Tibial nerve (tissue), 4 donors: ENCODE measurements around the gene ANO1. TPM values are rescaled to one million over a fixed set of nuclear protein-coding genes. Genes with fewer than 3 reads are reported as not detected.

Experiments used
- DNase-seq, 2 donors: peaks; one replicate each; pipeline ENCODE4 v3.0.0-alpha.2; 2019; ENCODE audit warnings: low spot score in 2 of 2
- H3K27ac ChIP-seq, 4 donors: fragments of 200-600 bp; sonication (generic) in 3 of 4; one replicate each; pipeline ENCODE4 v1.5.1; 2017 to 2019; ENCODE audit warnings: mild to moderate bottlenecking in 1 of 4
- H3K27me3 ChIP-seq, 2 donors: fragments of 200-600 bp; sonication (generic) in 1 of 2; one replicate each; pipeline versions ENCODE4 v1.5.1 to v1.6.0; 2017 to 2019
- H3K36me3 ChIP-seq, 3 donors: fragments of 200-600 bp; sonication (generic); one replicate each; pipeline ENCODE4 v1.5.1; 2018 to 2019
- H3K4me1 ChIP-seq, 4 donors: fragments of 200-600 bp; sonication (generic) in 3 of 4; one replicate each; pipeline ENCODE4 v1.5.1; 2017 to 2019
- H3K4me3 ChIP-seq, 4 donors: fragments of 200-600 bp; sonication (generic) in 3 of 4; one replicate each; pipeline ENCODE4 v1.5.1; 2017 to 2019; ENCODE audit warnings: mild to moderate bottlenecking in 1 of 4, moderate library complexity in 1 of 4
- H3K9me3 ChIP-seq, 4 donors: fragments of 200-600 bp; sonication (generic) in 3 of 4; one replicate each; pipeline ENCODE4 v1.5.1; 2017 to 2019
- CTCF ChIP-seq, 5 experiments: fragments of 200-600 bp in 3 of 5; fragments of 450-650 bp in 2 of 5; sonication (generic) in 3 of 5; IDR thresholded peaks; one replicate each; pipeline ENCODE4 v1.5.1; 2016 to 2019; ENCODE audit warnings: antibody characterized with exemption in 5 of 5, mild to moderate bottlenecking in 3 of 5, moderate library complexity in 2 of 5
- EP300 ChIP-seq, 2 donors: sonication (generic); formaldehyde crosslinking; IDR thresholded peaks; one replicate each; pipeline ENCODE4 v1.6.1; 2017; ENCODE audit warnings: antibody characterized with exemption in 2 of 2, mild to moderate bottlenecking in 1 of 2
- POLR2A ChIP-seq, 2 donors: fragments of 450-650 bp; IDR thresholded peaks; one replicate each; pipeline ENCODE4 v1.6.1; 2017; ENCODE audit warnings: antibody characterized with exemption in 2 of 2, mild to moderate bottlenecking in 2 of 2, moderate library complexity in 2 of 2
- WGBS, 2 donors: methylation state at CpG; one replicate each; pipeline ENCODE4 v1.1.5; 2018; 5-methylcytosine and 5-hydroxymethylcytosine counted together
- total RNA-seq, 4 donors: library from RNA; depleted of rRNA; stranded (reverse); fragments of >200 nt; gene quantifications; one replicate each; pipeline ENCODE4 v1.1.0, GENCODE V29; 2016

The ANO1 gene
- total RNA-seq, 4 donors from 2014 or later, result 1.7 to 6.3 (median 4.1) TPM

DNA sequence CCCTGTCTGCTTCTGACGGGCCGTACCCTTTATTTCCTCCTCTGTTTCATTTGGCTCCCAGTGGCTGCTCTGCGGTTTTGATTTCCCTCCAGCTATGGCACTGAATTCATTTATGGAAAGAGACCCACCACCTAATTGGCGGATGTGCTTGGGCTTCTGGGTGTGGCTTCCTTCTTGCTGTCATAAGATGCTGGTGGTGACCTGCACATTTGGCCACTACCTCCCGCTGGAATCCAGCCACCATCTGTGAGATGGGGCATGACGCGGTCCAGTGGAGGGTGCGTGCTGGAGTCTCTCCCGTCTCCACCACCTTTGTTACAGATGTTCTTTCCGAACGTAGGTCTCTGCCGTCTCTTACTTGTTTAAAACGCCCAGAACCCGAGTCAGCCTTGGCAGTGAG is 77.3 kb downstream of the ANO1 start:
- Histone ChIP-seq H3K4me1 (no peaks in the 10 kb centered on the region), H3K27me3 (no peaks in the 10 kb centered on the region), H3K36me3 (no peaks in the 10 kb centered on the region), H3K9me3 (peaks cover 0 to 5% (median 0%) of the 10 kb centered on the region in 4 donors), H3K27ac (no peak overlapping the region), H3K4me3 (no peak overlapping the region)
- 81 to 87% methylated on average over 14 of the region's 14 CpGs for WGBS, 2 donors
- TF ChIP-seq EP300 (IDR thresholded peaks at IDR 0.05) (no peak), CTCF (IDR thresholded peaks at IDR 0.05) (no peak), POLR2A (IDR thresholded peaks at IDR 0.05) (no peak)
- DNase-seq, result no peak

- H3K36me3 ChIP-seq, result no peaks in the 10 kb centered on the region
- no peak for TF ChIP-seq CTCF (IDR thresholded peaks at IDR 0.05)
- TF ChIP-seq EP300 (IDR thresholded peaks at IDR 0.05), result no peak
- TF ChIP-seq POLR2A (IDR thresholded peaks at IDR 0.05), result no peak
- no peaks in the 10 kb centered on the region for H3K4me1 ChIP-seq
- H3K9me3 ChIP-seq, result peaks cover 0 to 5% (median 0%) of the 10 kb centered on the region in 4 donors
- H3K27ac ChIP-seq, result no peak overlapping the region
- H3K4me3 ChIP-seq, result no peak overlapping the region
- no peaks in the 10 kb centered on the region for H3K27me3 ChIP-seq
- no peak for DNase-seq
- 82 to 86% methylated on average over 18 of the region's 18 CpGs for WGBS, 2 donors
These were observed 78.3 kb downstream of the ANO1 start for GRCh38 chr11:70156291-70157037.

DNA sequence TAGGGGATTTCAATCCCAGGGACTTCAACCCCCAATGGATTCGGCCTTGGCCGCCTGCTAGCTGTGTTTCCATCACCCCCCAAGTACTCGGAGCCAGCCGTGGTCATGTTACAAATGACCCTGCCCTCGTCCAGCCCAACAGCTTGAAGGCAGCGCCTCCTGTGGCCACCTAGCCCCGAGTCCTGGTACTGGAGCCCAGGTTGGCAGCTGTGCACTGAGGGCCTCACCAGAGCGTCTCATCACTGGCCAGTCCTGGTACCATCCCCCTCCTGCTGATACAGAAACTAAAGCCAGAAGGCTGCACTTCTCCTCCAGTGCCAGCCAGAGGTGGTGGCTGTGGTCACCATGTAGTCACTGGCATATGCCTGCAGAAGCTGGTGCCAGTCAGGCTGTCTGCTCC is 80.1 kb downstream of the ANO1 start:
- H3K4me3 ChIP-seq, result no peak overlapping the region
- H3K36me3 ChIP-seq, result no peaks in the 10 kb centered on the region
- peaks cover 0 to 2% (median 0%) of the 10 kb centered on the region in 4 donors for H3K9me3 ChIP-seq
- whole genome bisulfite sequencing, 2 donors, result 31 to 48% methylated on average over 4 to 8 of the region's 8 CpGs
- no peak overlapping the region for H3K27ac ChIP-seq
- H3K27me3 ChIP-seq, result no peaks in the 10 kb centered on the region
- TF ChIP-seq EP300 (IDR thresholded peaks at IDR 0.05), result no peak
- H3K4me1 ChIP-seq, result no peaks in the 10 kb centered on the region
- DNase-seq, result no peak

DNA sequence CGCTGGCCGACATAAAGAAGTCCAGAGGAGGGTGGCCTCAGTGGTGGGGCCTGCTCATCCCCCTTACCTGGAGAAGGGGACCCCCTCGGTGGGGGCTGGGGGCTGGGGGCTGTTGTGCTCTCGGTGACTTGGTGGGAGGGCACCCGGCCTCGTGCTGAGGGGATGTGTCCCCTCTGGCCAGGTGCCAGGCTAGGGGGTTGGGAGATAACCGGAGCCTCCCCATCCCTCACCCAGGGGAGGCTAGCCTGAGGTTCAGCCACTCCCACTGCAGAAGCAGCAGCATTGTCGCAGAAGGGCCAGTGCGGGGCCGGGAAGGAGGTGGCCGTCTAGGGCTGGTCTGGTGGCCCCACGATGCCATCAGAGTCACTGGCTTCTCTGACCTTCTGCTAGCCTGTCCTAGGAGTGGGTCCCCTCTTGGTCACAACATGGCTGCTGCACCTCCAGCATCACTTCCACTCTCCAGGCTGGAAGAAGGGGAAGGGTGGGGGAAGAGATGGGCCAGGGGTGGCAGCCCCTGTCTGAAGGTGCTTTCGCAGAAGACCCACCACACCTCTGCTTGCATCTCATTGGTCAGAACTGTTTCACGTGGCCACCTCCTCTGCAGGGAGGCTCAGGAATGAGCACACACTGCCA is 80.8 kb downstream of the ANO1 start:
- no peaks in the 10 kb centered on the region for H3K36me3 ChIP-seq
- TF ChIP-seq POLR2A (IDR thresholded peaks at IDR 0.05), result no peak
- TF ChIP-seq CTCF (IDR thresholded peaks at IDR 0.05), result no peak
- TF ChIP-seq EP300 (IDR thresholded peaks at IDR 0.05), result no peak
- H3K4me3 ChIP-seq, result no peak overlapping the region
- no peak for DNase-seq
- no peaks in the 10 kb centered on the region for H3K4me1 ChIP-seq
- no peak overlapping the region for H3K27ac ChIP-seq
- no peaks in the 10 kb centered on the region for H3K9me3 ChIP-seq
- WGBS, 2 donors, result 90 to 96% methylated on average over 9 to 14 of the region's 14 CpGs
- H3K27me3 ChIP-seq, result no peaks in the 10 kb centered on the region

DNA sequence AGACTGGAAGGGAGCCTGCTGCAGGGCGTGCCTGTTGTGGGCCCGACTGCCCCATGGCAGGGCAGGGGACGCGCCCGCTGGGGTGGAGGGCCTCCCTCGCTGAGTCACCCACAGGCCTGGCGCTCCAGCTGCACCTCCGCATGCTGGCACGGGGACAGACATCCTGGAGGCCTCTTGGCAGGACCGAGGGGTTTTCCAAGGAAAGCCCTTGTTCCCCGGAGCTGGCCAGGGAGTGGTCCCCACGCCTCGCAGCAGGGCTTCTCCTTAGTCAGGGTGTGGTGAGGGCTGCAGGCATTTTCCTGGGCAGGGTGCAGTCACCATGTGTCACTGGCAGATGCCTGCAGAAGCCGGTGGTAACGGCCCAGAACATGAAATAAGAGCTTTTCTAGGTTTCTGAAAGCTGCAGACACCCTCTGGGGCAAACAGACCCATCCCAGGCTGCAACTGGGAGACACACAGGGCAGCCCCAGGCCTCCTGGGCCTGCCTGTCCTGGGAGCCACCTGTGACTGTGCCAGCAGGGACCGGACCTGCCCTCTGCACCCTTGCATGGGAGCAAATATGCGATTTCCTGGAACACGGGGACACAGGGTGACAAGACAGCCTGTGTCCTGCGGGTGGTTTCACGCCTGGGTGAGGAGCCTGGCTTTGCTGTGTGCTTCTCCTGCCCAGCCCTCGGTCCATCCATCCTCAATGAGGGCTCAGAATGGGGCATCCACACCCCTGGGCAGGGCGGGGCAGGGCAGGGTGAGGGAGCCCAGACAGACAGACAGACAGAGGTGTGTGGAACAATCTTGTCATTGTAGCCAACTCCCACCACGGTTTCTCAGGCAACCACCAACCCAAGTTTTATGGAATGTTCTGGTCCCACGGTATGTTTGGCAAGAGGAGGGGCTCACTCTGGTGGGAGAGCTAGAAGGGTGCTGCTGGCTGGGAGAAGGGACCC is 81.8 kb downstream of the ANO1 start:
- Histone ChIP-seq H3K36me3 (no peaks in the 10 kb centered on the region), H3K9me3 (no peaks in the 10 kb centered on the region), H3K27ac (no peak overlapping the region), H3K4me1 (no peaks in the 10 kb centered on the region), H3K27me3 (no peaks in the 10 kb centered on the region), H3K4me3 (no peak overlapping the region)
- TF ChIP-seq EP300 (IDR thresholded peaks at IDR 0.05) (no peak), CTCF (IDR thresholded peaks at IDR 0.05) (no peak), POLR2A (IDR thresholded peaks at IDR 0.05) (no peak)
- WGBS, 2 donors, result 72 to 75% methylated on average over 15 to 24 of the region's 24 CpGs
- DNase-seq, result no peak
